Measurements from ENCODE around the gene FBLN2.

Gene FBLN2

GRCh38 chr3:13671482-13672233, 122.7 kb downstream of the FBLN2 start:
- DNase-seq, result no peak

- DNase-seq, result no peak
These were observed 124.3 kb downstream of the FBLN2 start for GRCh38 chr3:13673207-13673606.

- no peak for DNase-seq
These were observed 125.7 kb downstream of the FBLN2 start for GRCh38 chr3:13674538-13675185.

GRCh38 chr3:13676356-13677017, 127.6 kb downstream of the FBLN2 start:
- no peak for DNase-seq

- no peak for DNase-seq
These were observed 128.3 kb downstream of the FBLN2 start for GRCh38 chr3:13677272-13677671.

- no peak for DNase-seq
These were observed 133.0 kb downstream of the FBLN2 start for GRCh38 chr3:13681931-13682330.

- no peak for DNase-seq
These were observed 133.5 kb downstream of the FBLN2 start for GRCh38 chr3:13682331-13683013.

- no peak for DNase-seq
These were observed 134.4 kb downstream of the FBLN2 start for GRCh38 chr3:13683288-13683687.

GRCh38 chr3:13683772-13684171, 134.8 kb downstream of the FBLN2 start:
- DNase-seq, result no peak

- no peak for DNase-seq
These were observed 135.4 kb downstream of the FBLN2 start for GRCh38 chr3:13684350-13684749.

- DNase-seq, result no peak
These were observed 135.9 kb downstream of the FBLN2 start for GRCh38 chr3:13684854-13685253.

- DNase-seq, result no peak
These were observed 136.8 kb downstream of the FBLN2 start for GRCh38 chr3:13685721-13686120.

- no peak for DNase-seq
These were observed 137.6 kb downstream of the FBLN2 start for GRCh38 chr3:13686367-13687160.

GRCh38 chr3:13687517-13687943, 138.6 kb downstream of the FBLN2 start:
- no peak for DNase-seq

Measured in 8988T (cell line).